MM.1S (cell line): Measurements from ENCODE around the gene CEACAM19.
"Not testable (repeated sequence)": the region's sequence is repeated elsewhere in the genome, so short reads cannot be mapped to it uniquely, and the experiment has no call there.

Experiments used
- DNase-seq: peaks from one replicate; pipeline ENCODE4 v3.0.0-alpha.2; 2015
- H2AFZ ChIP-seq: fragments of 300-600 bp; sonication (generic); 2 replicates; pipeline ENCODE4 v1.6.0; 2016; ENCODE audit warnings: antibody characterized with exemption, low read length
- H3F3A ChIP-seq: fragments of 300-600 bp; sonication (generic); 2 replicates; pipeline ENCODE4 v1.6.1; 2016; ENCODE audit warnings: mild to moderate bottlenecking, antibody characterized with exemption, low read length, moderate library complexity, mixed read lengths; ENCODE audit not compliant: insufficient read depth
- H3K27ac ChIP-seq: fragments of 300-600 bp; sonication (generic); 2 replicates; pipeline ENCODE4 v1.5.1; 2016; ENCODE audit warnings: mild to moderate bottlenecking, low read length
- H3K27me3 ChIP-seq: fragments of 300-600 bp; sonication (generic); replicated peaks from 2 replicates; pipeline ENCODE4 v1.6.0; 2016; ENCODE audit warnings: low read length; ENCODE audit not compliant: insufficient read depth
- H3K36me3 ChIP-seq: fragments of 300-600 bp; sonication (generic); replicated peaks from 2 replicates; pipeline ENCODE4 v1.6.1; 2016; ENCODE audit warnings: mild to moderate bottlenecking, low read length, mixed read lengths; ENCODE audit not compliant: insufficient read depth
- H3K4me1 ChIP-seq: fragments of 300-600 bp; sonication (generic); 2 replicates; pipeline ENCODE4 v1.6.1; 2016; ENCODE audit warnings: low read length, mixed read lengths
- H3K4me2 ChIP-seq: fragments of 300-600 bp; sonication (generic); 2 replicates; pipeline ENCODE4 v1.6.0; 2016; ENCODE audit warnings: low read depth, low read length
- H3K4me3 ChIP-seq: fragments of 300-600 bp; sonication (generic); 2 replicates; pipeline ENCODE4 v1.5.1; 2016; ENCODE audit warnings: low read length, mixed read lengths
- H3K79me2 ChIP-seq: fragments of 300-600 bp; sonication (generic); 2 replicates; pipeline ENCODE4 v1.6.1; 2016; ENCODE audit warnings: mixed run types, low read length, mixed read lengths
- H3K9ac ChIP-seq: fragments of 300-600 bp; sonication (generic); 2 replicates; pipeline ENCODE4 v1.6.1; 2016; ENCODE audit warnings: low read length, mixed read lengths
- H3K9me2 ChIP-seq: fragments of 300-600 bp; sonication (generic); replicated peaks from 2 replicates; pipeline ENCODE4 v1.6.1; 2016; ENCODE audit warnings: mild to moderate bottlenecking, low read length, mixed read lengths; ENCODE audit not compliant: insufficient read depth
- H3K9me3 ChIP-seq: fragments of 300-600 bp; sonication (generic); replicated peaks from 2 replicates; pipeline ENCODE4 v1.6.1; 2016; ENCODE audit warnings: mild to moderate bottlenecking, low read length, mixed read lengths; ENCODE audit not compliant: insufficient read depth
- H4K20me1 ChIP-seq: fragments of 300-600 bp; sonication (generic); 2 replicates; pipeline ENCODE4 v1.6.1; 2016; ENCODE audit warnings: mild to moderate bottlenecking, low read length, moderate library complexity, mixed read lengths; ENCODE audit not compliant: insufficient read depth
- EZH2 ChIP-seq: fragments of 300-600 bp; sonication (generic); optimal IDR thresholded peaks from 2 replicates; pipeline ENCODE3; 2017; ENCODE audit warnings: low read depth, mild to moderate bottlenecking, antibody characterized with exemption, low read length, mixed read lengths
- EZH2phosphoT487 ChIP-seq: fragments of 300-600 bp; sonication (generic); IDR thresholded peaks from 2 replicates; pipeline ENCODE4 v1.6.1; 2018; ENCODE audit warnings: antibody characterized with exemption, low read length
- TF ChIP-seq, protein P1 (sequence below): fragments of 300-600 bp; sonication (generic); IDR thresholded peaks from 2 replicates; pipeline ENCODE4 v1.5.1; 2016; ENCODE audit warnings: antibody characterized with exemption, low read length, mixed read lengths

Gene CEACAM19

DNA sequence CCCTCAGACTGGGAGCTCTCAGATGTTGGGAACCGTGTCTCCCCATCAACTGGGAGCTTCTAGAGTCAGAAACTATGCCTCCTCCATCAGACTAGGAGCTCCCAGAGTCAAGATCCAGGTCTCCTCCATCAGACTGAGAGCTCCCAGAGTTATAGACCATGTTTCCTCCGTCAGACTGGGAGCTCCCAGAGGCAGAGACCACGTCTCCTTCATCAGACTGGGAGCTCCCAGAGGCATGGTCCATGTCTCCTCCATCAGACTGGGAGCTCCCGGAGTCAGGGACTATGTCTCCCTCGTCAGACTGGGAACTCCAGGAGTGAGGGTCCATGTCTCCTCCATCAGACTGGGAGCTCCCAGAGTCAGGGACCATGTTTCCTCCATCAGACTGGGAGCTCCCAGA, 37.7 kb downstream of the CEACAM19 start:
- no peaks in the 10 kb centered on the region for H3K79me2 ChIP-seq
- H3K4me2 ChIP-seq = no peak overlapping the region
- TF ChIP-seq, protein P1, sequence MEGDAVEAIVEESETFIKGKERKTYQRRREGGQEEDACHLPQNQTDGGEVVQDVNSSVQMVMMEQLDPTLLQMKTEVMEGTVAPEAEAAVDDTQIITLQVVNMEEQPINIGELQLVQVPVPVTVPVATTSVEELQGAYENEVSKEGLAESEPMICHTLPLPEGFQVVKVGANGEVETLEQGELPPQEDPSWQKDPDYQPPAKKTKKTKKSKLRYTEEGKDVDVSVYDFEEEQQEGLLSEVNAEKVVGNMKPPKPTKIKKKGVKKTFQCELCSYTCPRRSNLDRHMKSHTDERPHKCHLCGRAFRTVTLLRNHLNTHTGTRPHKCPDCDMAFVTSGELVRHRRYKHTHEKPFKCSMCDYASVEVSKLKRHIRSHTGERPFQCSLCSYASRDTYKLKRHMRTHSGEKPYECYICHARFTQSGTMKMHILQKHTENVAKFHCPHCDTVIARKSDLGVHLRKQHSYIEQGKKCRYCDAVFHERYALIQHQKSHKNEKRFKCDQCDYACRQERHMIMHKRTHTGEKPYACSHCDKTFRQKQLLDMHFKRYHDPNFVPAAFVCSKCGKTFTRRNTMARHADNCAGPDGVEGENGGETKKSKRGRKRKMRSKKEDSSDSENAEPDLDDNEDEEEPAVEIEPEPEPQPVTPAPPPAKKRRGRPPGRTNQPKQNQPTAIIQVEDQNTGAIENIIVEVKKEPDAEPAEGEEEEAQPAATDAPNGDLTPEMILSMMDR = no peak
- no peak for TF ChIP-seq EZH2
- TF ChIP-seq EZH2phosphoT487 = no peak
- no peaks in the 10 kb centered on the region for H3K27me3 ChIP-seq
- DNase-seq = no peak
- H3K9me2 ChIP-seq = no peaks in the 10 kb centered on the region
- H3K9ac ChIP-seq = no peak overlapping the region
- H4K20me1 ChIP-seq = no peaks in the 10 kb centered on the region
- no peak overlapping the region for H3K4me3 ChIP-seq
- H3K9me3 ChIP-seq = no peaks in the 10 kb centered on the region
- H3K27ac ChIP-seq = no peak overlapping the region
- H3F3A ChIP-seq = peaks cover 4% of the 10 kb centered on the region; the same call in 1 of the 2 replicates
- peaks cover 5% of the 10 kb centered on the region; the same call in 1 of the 2 replicates for H3K4me1 ChIP-seq
- no peak overlapping the region for H2AFZ ChIP-seq
- no peaks in the 10 kb centered on the region for H3K36me3 ChIP-seq

DNA sequence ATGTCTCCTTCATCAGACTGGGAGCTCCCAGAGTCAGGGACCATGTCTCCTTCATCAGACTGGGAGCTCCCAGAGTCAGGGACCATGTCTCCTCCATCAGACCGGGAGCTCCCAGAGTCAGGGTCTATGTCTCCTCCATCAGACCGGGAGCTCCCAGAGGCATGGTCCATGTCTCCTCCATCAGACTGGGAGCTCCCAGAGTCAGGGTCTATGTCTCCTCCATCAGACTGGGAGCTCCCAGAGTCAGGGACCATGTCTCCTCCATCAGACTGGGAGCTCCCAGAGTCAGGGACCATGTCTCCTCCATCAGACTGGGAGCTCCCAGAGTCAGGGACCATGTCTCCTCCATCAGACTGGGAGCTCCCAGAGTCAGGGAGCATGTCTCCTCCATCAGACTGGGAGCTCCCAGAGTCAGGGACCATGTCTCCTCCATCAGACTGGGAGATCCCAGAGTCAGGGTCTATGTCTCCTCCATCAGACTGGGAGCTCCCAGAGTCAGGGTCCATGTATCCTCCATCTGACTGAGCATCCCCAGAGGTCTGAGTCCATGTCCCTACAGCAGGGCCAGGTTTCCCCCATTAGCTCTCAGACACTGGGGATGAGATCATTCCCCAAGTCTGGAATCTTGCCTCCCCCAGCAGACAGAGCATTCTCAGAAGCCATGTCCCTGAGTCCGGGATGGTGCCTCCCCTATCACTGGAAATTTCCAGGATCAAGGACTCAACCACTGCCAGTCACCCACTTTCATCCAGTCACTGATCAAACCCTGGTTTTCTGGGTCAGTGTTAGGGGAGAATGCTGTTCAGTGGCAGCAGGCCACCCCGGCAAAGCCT, 38.4 kb downstream of the CEACAM19 start:
- not testable (repeated sequence) for H3K4me3 ChIP-seq, H3K9ac ChIP-seq, H3K79me2 ChIP-seq, H3K36me3 ChIP-seq, H2AFZ ChIP-seq, H3K4me1 ChIP-seq, DNase-seq, H3K27me3 ChIP-seq, H3K9me3 ChIP-seq, H3K27ac ChIP-seq, H3F3A ChIP-seq, H3K9me2 ChIP-seq, H3K4me2 ChIP-seq, H4K20me1 ChIP-seq

DNA sequence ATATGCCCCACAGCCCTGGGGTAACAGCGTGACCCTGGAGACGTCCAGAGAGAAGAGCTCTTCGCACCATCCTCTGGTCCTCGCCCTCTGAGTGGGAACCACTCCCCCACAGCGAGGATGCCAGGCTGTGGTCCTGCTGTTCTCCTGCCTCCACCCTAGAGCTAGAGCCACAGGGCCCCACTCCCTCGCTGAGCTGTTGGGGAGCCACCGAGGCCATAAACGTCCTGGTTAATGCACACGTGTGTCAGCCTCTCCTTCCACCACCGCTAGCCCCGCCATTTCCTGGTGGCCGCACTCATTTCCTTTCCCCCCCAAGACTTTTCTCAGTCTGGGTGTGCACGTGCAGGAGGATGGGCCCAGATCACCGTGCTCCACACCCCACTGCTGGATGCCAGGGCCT, 39.2 kb downstream of the CEACAM19 start:
- no peaks in the 10 kb centered on the region for H3K79me2 ChIP-seq
- H3K27me3 ChIP-seq = no peaks in the 10 kb centered on the region
- H4K20me1 ChIP-seq = no peaks in the 10 kb centered on the region
- H3K27ac ChIP-seq = no peak overlapping the region
- H3K36me3 ChIP-seq = no peaks in the 10 kb centered on the region
- no peaks in the 10 kb centered on the region for H3K9me3 ChIP-seq
- H3K4me3 ChIP-seq = no peak overlapping the region
- peaks cover 8% of the 10 kb centered on the region; the same call in 1 of the 2 replicates for H3K4me1 ChIP-seq
- no peak overlapping the region for H2AFZ ChIP-seq
- no peak overlapping the region for H3K9ac ChIP-seq
- no peaks in the 10 kb centered on the region for H3K9me2 ChIP-seq
- no peak overlapping the region for H3K4me2 ChIP-seq
- TF ChIP-seq, protein P1 = no peak
- TF ChIP-seq EZH2phosphoT487 = no peak
- TF ChIP-seq EZH2 = no peak
- H3F3A ChIP-seq = peaks cover 4% of the 10 kb centered on the region; the same call in 1 of the 2 replicates
- no peak for DNase-seq
